ENCODE measurements around the gene PARP2. TPM values are rescaled to one million over a fixed set of nuclear protein-coding genes. Genes with fewer than 3 reads are reported as not detected.
"Not testable (repeated sequence)": the region's sequence is repeated elsewhere in the genome, so short reads cannot be mapped to it uniquely, and the experiment has no call there.

PARP2 gene
- total RNA-seq = 3.9 and 4.6 TPM in 2 replicates

- DNase-seq (ENCODE audit: low read depth in 2 of 2) = peak; percentile 99
These were observed at the start of gene PARP2 for GRCh38 chr14:20343092-20343861. PARP2 (plus strand) TSS chr14:20343635; CDS start chr14:20343642, 7 bp downstream.

DNA sequence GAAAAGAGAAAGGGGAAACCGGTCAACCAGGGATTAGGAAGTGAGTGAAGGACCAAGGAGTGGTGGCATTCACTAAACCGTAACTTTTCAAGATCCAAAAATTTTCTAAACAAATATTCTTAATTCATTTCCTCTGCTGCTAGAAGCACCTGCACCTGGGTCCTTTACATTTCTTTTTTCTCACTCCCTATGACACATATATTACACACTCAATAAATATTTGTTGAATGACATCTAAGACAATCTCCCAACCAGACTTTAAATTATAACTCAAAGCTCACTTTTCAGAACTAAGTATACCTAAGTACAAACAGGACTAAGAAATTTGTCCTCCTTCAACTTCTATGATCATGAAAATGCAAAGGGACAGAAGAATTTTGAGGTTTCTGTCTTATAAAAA, 48.8 kb upstream of the PARP2 start:
- DNase-seq (ENCODE audit: low read depth in 2 of 2) = no peak

DNA sequence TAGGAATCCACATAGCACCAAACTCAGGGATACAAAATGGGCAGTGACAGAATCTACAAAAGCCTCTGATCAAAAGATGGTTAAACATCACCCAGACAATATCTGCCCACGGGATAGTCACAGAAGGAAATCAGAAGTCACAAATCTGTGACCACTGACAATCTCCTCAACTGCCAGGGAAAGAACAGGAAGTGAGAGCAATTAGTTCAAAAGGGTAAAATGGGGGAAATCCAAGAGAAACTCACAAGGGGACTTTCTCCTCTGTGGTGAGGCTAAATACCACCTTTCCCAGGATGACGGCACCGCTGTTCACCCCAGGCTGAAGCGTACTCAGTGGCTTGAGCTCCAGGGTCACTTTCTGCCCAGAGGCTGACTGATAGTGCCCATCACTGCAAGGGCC, 48.4 kb upstream of the PARP2 start:
- no peak for DNase-seq (ENCODE audit: low read depth in 2 of 2)

- peak in 1 of 2 donors; percentile 16 for DNase-seq (ENCODE audit: low read depth in 2 of 2)
These were observed 41.2 kb upstream of the PARP2 start for GRCh38 chr14:20302042-20302755.

- peak; percentile 91 to 95 for DNase-seq (ENCODE audit: low read depth in 2 of 2)
These were observed 38.0 kb upstream of the PARP2 start, which contains the start of gene TTC5 for GRCh38 chr14:20305265-20306078. TTC5 (minus strand) TSS chr14:20305951; CDS start chr14:20305937, 14 bp downstream.

DNA sequence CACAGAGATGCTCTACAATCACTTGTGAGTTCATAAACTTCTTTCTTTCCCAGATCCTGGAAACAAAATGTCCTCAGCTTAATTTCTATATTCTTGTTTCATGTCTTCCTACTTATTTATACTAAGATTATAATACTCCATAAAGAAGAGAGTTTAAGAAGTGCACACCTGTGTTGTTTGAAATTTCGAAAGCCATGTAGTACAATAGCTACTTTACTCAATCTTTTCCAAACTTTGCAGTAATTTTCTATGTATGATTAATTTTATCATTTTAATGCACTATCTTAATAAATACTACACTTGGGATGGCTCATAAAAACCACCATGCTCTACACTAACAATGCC, 37.4 kb upstream of the PARP2 start:
- DNase-seq (ENCODE audit: low read depth in 2 of 2) = no peak

DNA sequence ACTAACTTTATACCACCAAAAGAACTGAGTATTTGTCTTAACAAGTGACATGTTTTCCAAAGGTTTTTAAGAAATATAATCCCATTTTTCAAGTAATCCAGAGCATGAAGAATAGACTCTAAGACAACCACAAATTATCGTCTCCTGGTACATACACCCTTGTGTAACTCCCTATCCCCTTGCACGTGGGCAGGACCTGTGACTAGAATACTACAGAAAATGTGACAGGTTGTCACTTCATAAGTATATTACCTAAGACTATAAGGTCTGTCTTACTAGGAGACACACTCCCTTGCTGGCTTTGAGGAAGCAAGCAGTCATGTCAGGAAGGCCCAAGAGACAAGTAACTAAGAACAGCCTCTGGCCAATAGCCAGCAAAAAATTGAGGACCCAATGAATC, 29.4 kb upstream of the PARP2 start:
- DNase-seq (ENCODE audit: low read depth in 2 of 2) = no peak

- no peak for DNase-seq (ENCODE audit: low read depth in 2 of 2)
These were observed 25.7 kb upstream of the PARP2 start for GRCh38 chr14:20317720-20318119.

DNA sequence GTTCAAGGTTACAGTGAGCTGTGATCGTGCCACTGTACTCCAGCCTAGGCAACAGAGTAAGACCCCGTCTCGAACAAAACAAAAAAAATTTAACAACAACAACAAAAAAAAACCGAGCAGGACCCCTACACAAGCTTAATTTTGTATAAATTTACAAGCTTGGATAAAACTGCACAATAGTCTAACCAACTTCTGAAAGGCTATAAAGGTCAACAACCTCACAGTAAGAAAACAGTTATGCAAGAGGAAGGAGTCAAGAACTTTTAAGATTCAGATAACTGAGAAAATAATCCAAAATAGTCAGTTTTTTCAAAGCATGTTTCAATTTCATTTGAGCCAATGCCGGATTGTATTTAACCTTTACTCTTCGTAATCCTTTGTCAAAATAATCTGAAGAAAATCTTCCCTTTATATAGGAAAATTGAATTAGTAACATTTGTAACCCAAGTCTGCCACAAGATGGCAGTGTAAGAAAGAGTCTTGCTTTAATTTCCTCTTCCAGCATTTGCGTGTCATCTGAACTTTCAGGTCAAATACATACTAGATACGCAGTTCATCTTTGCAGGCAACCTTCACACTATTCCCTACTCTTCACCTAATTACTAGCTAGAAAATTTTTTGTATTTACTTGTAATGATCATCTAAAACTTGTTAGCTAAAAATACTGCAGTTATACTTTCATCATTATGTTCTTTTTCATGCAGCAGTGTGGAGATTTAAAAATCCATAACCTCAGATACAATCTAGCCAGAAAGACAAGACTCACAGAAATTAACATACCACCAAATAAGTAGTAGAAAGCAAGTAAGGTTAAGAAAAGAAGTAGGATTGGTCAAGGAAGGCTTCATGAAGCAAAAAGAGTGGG, 16.2 kb upstream of the PARP2 start:
- DNase-seq (ENCODE audit: low read depth in 2 of 2) = peak; percentile 76 to 82

GRCh38 chr14:20328705-20329104, 14.7 kb upstream of the PARP2 start:
- DNase-seq (ENCODE audit: low read depth in 2 of 2) = no peak

GRCh38 chr14:20329355-20329754, 14.1 kb upstream of the PARP2 start:
- DNase-seq (ENCODE audit: low read depth in 2 of 2) = no peak

DNA sequence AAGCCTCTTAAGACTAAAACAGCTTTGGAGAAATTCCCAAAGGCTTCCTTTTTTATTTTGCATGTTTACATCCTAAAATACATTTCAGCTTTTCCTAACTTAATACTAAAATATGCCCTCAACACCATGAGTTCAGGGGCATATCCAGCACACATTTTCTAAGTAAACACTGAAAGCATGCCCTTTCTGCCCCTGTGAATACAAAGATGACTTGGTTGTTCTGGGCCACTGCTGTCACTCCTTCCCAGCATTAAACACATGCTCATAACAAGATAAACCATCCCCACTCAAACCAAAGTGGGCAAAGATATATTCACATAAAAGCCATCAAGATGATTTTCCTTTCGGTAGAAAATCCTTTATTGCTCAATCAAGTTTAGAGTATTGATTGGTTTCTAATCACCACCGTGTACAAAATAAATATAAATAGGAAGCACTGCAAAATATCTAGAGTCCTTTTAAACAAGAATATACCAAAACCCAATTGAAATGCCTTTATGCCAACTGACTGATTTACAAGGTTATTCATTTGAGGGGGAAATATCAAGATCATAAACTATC, 12.3 kb upstream of the PARP2 start:
- no peak for DNase-seq (ENCODE audit: low read depth in 2 of 2)

DNA sequence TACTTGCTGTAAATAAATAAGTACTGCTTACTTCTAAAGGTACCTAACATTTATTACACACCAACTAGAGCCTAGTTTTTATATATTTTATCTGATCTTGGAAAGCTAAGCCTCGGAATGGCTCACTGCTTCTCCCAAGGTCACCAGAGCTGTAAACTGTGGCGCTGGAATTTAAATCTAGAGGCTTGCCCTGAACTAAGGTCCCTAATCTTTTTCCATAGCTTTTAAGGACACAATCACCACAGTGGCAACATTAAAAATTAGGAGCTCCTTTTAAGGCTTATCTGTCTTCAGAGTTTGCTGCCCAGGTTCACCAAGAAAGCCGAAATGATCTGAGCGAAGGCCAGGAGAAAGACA, 11.0 kb upstream of the PARP2 start:
- DNase-seq (ENCODE audit: low read depth in 2 of 2) = peak; percentile 15 to 24

GRCh38 chr14:20332788-20333493, 10.5 kb upstream of the PARP2 start, which contains the start of gene CCNB1IP1:
CCNB1IP1 (minus strand) TSS chr14:20333279; CDS start chr14:20316523, 16,756 bp downstream.
- peak; percentile 65 to 83 for DNase-seq (ENCODE audit: low read depth in 2 of 2)

GRCh38 chr14:20333494-20333841, 10.0 kb upstream of the PARP2 start:
- no peak for DNase-seq (ENCODE audit: low read depth in 2 of 2)

- no peak for DNase-seq (ENCODE audit: low read depth in 2 of 2)
These were observed 9.4 kb upstream of the PARP2 start for GRCh38 chr14:20334017-20334416.

- not testable (repeated sequence) for DNase-seq (ENCODE audit: low read depth in 2 of 2)
These were observed 2.4 kb upstream of the PARP2 start for GRCh38 chr14:20341032-20341431.

GRCh38 chr14:20341646-20342045, 1.8 kb upstream of the PARP2 start:
- DNase-seq (ENCODE audit: low read depth in 2 of 2) = no peak

GRCh38 chr14:20343862-20344220, 406 bp downstream of the PARP2 start:
- DNase-seq (ENCODE audit: low read depth in 2 of 2) = peak in 1 of 2 donors; percentile 48

GRCh38 chr14:20345366-20345765, 1.9 kb downstream of the PARP2 start:
- DNase-seq (ENCODE audit: low read depth in 2 of 2) = no peak

Data from lung microvascular endothelial cell (primary cell).